Medulla oblongata (tissue), 1 donor: ENCODE data around the gene TMEM150C.
"Not testable (repeated sequence)": the region's sequence is repeated elsewhere in the genome, so short reads cannot be mapped to it uniquely, and the experiment has no call there.

Source experiments
- DNase-seq: peaks from one replicate; pipeline ENCODE4 v3.0.0-alpha.2; 2015; ENCODE audit errors: extremely low spot score

TMEM150C gene

DNA sequence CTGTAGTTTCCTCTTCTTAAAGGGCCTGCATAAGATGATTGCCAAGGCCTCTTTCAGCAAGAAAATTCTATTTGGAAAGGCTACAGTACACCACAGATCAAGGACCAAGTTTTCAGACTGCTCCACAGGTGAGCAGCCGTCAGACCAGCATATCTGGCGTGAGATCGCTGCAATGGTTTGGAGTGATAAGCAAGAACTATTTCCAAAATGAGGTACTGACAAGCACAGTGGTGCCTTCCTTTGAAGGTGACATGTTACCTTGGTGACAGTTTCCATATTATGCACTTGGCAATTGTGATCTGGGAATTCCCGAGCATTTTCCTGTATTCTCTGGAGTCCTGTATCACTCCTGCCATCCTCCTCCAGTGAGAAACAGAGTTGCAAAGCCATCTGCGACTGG lies 7.3 kb upstream of the TMEM150C start:
- no peak for DNase-seq

DNA sequence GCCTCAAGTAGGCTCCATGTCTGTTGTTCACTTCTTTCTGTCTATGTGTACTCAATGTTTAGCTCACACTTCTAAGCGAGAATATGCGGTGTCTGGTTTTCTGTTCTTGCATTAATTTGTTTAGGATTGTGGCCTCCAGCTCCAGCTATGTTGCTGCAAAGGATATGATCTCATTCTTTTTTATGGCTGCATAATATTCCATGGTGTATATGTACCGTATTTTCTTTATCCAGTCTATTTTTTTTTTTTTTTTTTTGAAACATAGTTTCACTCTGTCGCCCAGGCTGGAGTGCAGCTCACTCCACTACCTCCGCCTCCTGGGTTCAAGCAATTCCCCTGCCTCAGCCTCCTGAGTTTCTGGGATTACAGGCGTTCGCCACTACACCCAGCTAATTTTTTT lies 5.7 kb upstream of the TMEM150C start:
- no peak for DNase-seq

DNA sequence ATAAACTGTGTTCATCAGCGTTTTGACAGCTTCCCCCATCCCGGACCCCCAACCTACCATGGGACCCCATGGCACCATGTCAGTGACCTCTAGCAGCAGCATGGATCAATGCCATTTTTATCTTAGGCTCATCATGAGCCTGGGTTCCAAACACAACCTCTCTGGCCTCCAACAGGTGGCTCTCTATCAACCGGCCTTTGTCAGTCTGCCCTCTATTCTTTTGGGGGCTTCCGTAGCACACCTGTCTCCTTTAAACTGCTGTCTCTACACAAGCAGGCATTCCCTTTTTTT lies 721 bp upstream of the TMEM150C start:
- DNase-seq: no peak

DNA sequence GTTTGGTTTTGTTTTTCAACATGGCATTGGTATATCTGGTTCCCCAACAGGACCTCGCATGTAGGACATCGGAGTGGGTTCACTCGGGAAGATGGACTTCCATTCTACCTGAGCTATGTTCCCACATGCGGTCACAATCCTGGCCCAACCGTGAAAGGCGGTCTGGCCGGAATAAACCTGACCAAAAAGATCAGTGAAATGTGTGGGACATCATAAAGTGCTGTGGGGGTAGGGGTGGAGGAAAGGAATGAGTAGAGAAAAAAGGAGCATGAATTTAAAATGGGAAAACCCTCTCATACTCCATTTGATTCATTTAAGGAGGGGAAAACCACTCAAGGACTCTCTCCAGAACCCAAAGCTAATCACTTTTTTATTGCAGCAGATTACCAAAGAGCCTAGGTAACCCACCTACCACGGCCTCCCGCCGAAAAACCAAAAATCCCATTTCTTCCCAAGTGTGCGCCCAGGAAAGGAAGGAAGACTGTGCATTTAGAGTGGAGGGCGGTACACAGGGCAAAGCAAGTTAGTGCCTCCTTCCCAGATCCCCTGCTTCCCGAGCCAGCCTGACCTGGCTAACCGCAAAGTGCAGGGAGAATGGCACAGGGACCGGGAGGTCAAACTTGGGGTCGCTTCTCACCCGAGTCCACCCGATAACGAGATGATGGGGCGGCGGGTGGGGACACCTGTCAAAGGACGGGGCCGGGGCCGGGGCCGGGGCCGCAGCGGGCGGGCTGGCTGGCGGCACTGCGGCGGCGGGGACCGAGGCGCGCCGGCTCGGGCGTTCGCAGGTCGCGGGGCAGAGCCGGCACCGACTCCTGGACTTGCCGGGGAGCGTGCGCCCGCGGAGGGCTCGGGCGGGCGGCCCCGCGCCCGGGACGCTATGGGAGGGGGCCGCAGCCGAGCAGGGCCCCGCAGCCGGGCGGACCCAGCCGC lies 669 bp downstream of the TMEM150C start:
- no peak for DNase-seq

DNA sequence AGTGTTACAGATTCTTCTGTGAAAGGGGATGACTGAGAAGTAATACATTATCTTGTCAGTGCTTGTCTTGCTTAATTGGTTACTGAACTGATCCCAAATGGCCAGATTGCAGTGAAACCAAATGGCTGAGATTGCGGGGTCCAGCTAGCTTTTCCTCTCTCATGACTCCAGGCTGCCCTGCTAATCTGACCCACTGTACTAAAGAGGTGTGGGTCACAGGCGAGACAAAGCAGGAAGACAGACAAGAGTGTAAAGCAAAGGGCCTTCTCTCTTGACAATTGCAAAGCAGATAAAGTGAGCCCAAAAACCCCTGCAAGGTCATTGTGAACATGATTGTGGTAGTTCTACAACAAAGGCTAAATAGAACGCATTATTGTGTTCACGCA lies 2.1 kb downstream of the TMEM150C start:
- no peak for DNase-seq

DNA sequence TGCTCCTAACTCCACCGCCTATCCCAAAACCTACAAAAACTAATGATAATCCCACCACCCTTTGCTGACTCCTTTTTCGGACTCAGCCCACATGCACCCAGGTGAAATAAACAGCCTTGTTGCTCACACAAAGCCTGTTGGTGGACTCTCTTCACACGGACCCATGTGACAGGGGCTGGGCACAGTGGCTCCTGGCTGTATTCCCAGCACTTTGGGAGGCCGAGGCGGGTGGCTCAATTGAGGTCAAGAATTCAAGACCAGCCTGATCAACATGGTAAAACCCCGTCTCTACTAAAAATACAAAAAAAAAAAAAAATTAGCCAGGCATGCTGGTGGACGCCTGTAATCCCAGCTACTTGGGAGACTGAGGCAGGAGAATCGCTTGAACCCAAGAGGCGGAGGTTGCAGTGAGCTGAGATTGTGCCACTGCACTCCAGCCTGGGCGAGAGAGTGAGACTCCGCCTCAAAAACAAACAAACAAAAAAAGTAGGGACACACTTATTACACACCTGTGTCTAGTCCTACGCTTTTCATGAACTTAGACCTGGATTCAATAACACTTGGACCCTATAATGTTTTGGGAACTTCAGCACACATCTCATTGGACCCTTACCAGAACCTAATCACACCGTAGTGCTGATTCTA lies 2.6 kb downstream of the TMEM150C start:
- peak; percentile 54 for DNase-seq

DNA sequence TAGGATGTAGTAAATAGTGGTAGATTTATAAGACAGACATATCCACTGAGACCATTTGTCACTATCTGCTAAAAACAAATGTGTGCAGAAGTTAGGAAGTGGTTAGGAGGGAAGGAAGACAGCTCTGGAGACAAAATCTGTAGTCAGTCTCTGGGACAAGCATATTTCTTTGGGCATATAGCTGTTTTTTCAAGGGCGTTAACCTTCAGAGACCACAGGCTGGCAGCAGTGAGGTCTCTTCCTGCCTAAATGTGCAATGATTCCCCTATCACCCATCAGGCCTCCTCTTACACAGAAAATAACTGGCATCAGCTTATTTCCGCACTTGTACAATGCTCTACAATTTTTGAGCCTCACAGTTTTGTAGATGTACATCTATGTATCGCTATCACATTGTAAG lies 6.5 kb downstream of the TMEM150C start:
- DNase-seq: peak; percentile 15

DNA sequence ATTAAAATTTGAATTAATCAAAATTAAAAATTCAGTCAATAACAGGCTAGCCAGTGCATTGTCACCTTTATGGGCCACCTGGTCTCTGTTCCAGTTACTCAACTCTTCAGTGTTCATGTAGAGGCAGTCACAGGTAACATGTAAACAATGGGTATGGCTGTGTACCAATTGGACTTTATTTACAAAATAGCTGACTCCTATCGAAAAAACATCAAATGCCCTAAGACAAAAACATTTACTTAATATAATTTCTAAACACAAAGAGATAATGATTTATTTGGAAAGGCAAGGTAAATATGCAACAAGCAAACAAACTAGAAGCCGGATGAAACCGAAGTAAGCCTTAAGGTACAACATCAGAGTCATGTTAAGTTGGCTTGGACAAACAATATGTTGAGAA lies 8.8 kb downstream of the TMEM150C start:
- no peak for DNase-seq

DNA sequence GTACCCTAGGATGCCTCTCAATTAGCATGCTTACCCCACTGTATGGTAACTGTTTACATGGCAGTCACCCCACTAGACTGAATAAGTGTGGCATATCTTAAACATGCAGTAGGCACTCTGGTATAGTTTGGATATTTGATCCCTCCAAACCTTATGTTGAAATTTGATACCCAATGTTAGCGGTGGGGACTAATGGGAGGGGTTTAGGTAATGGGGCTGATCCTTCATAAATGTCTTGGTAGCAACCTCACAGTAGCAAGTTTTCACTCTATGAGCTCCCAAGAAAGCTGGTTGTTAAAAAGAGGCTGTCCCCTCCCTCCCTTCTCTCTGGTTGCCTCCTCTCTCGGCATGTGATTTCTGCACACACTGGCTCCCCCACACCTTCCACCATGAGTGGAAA lies 10.1 kb downstream of the TMEM150C start:
- DNase-seq: no peak

DNA sequence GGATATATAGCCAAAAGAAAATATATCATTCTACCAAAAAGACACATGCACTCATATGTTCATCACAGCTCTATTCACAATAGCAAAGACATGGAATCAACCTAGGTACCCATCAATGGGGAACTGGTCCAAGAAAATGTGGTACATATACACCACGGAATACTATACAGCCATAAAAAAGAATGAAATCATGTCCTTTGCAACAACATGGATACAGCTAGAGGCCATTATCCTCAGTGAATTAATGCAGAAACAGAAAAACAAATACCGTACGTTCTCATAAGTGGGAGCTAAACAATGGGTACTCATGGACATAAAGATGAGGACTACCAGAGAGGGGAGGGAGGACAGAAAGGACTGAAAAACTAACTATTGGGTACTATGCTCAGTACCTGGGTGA lies 13.9 kb downstream of the TMEM150C start:
- not testable (repeated sequence) for DNase-seq

DNA sequence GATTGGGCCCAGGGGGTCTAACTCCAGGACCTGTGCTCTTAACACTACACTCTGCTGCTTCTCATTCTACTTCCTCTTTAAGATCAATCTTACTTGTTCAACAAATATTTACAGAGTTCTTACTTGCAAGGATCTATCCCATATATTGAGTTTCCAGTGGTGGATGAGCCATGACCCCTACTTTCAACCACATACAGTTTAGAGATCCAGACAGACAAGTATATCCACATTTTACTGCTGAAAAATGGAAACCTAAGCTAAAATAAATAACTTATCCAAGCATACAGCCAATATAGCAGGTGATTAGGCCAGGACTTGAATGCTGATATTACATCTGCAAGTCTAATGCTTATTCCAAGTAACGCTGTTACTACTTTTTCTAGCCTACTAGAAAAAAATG lies 18.7 kb downstream of the TMEM150C start:
- DNase-seq: no peak

DNA sequence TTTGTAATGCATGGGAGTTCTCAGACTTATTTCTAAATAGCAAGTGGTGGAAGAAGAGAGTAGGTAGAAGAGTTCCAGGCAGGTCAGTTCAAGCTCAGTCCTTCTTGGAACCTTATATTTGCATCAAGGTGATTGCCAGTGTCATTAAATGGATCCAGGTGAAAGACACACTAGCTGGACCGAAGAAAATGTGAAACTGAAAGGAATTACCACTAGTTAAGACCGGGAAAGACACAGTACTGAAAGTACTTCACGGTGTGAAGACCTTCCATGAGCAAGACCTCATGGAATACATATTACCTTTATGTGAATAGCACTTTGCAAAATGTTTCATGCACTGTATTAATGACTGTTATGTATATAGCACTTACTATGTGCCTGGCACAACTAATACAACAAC lies 19.1 kb downstream of the TMEM150C start:
- DNase-seq: no peak

DNA sequence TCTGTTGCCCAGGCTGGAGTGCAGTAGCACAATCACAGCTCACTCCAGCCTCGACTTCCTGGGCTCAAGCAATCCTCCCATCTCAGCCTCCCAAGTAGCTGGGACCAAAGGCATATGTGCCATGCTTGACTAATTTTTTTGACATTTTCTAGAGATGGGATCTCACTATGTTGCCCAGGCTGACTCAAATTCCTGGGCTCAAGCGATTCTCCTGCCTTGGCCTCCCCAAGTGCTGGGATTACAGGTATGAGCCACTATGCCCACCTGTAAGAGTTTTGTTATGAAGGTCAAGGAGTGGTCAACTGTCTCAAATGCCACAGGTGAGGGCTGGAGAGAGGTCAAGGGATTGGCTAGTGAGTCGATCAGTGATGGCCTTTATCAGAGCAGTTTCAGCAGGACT lies 32.5 kb downstream of the TMEM150C start:
- DNase-seq: no peak

DNA sequence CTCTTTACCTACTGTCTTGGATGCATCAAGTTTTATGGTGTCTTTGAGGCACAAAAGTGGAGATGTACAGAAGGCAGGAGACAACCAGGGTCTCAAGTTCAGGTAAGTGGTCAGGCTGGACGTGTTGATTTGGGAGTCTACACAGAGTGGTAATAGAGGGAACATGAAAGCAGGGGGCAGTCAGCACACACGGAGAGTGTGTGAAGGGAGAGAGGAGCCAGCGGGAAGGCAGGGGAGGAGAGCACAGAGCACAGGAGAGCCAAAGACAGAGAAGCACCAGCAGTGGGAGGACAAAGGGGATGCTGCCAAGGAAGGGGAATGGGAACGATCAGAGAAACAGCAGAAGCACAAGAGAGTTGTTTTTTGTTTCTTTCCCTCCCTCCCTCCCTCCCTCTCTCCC lies 32.9 kb downstream of the TMEM150C start:
- no peak for DNase-seq

DNA sequence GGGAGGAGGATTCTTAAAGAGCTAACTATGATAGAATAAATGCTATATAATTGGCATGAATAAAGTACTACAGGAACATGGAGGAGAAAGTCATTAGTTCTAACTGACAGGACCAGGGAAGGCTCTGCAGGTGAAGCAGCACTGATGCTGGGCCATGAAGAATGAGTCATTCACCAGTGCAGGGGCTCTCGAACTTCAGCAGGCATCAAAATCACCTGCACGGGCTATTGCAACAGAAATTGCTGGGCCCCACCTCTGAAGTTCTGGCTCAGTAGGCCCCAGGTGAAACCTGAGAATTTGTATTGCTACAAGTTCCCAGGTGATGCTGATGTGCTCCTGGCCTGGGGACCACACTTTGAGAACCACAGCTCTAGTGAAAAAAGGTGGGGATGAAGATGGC lies 33.7 kb downstream of the TMEM150C start:
- DNase-seq: no peak

DNA sequence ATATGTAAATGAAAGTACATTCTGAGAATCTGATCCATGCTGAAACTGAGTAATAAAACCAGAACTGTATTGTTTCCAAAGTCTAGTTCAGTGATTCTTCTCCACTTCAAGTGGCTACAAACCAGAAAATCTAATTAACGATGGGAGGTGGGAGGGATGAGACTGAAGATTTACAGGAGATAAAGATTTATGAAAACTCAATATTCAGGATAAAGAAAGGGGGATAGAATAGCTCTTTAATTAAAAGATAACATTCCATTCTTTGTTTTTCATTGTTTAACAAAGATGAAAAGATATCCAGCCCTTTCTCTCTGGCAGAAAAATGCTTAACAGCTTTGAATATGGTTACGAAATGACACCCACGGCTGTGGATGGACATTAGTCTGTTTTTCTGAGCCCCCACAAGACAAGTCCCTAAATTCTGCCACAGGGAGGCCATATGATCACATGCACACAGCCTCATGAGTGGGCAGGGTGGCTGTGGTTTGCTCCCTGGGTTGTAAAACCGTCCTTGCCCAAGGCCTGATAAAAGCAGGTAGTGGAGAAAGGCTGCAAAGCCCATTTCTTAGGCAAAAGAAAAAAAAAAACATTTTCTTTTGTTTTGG lies 36.4 kb downstream of the TMEM150C start:
- no peak for DNase-seq

DNA sequence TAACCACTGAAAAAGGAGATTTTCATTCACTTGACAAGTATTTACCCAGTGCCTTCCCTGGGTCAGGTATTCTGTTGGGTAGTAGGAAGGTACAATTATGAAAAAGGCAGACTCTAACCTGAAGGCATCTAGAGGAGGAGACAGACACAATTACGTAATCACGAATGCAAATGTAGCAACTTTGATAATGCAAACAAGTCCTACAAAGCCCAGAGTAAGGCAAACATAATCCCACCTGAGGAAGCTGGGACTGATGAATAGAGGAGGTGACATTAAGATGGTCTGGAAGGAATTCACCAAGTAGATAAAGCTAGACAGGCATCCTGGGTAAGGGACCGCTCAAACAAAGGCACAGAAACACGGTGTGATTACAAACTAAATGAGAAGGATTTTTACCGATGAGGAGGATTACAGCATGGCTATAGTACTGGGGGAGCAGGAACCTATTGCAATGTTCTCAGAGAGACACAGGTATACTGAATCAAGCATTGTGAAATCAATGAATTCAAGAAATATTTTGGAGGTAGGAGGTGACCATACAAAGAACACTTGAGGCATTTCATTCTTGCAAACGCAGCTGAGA lies 37.1 kb downstream of the TMEM150C start:
- no peak for DNase-seq

DNA sequence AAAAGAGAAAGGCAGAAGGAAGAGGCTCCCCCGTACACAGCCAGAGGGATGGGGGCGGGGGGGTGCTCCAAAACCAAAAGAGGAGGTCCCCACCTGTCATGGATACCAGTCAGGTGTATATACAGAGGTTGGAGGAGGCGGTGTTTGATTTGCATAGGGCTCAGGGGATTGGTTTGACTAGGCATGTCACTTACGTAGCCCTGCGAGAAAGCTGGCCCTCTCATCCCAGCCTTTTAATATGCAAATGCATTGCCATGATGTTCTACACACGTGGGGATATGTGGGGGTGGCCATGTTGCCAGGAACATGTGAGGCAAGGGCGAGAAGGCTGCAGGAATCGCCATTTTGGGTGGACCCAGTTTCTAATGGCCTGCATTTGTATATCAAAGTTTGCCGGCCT lies 38.6 kb downstream of the TMEM150C start:
- no peak for DNase-seq

DNA sequence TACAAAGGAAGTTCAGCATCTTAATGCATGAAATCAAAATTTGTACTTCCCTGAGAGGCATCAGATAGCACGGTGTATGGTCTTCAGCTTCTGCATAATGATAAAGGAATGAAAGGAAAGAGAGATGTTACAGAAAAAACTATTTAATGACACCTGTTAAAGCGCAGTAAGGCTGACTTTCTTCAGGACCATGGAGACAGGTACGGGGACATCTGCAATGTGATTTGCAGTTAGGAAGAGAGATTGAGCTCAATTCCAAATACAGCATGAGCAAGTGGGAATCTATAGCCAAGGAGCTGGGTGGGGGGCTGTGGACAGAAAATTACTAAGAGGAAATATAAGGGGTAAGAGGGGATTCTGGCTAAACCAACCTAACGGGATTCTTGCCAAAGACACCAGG lies 39.3 kb downstream of the TMEM150C start:
- DNase-seq: no peak

DNA sequence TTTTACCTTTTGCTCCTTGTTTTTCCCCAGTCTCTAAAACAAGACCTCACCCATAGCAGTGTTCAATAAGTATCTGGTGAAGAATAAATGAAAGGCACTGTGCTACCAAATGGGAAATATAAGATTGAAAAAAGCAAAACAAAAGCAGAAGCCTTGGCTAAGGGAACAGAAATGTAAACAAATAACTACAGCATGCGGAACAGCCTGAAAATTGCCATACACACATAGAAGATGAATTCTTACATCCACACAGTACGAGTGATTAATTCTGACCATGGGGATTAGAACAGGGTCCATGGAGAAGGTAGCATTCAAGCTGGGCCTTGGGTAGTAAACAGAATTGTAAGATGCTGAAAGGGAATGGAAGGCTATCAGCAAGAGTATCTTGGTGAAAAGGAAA lies 40.5 kb downstream of the TMEM150C start:
- DNase-seq: no peak

DNA sequence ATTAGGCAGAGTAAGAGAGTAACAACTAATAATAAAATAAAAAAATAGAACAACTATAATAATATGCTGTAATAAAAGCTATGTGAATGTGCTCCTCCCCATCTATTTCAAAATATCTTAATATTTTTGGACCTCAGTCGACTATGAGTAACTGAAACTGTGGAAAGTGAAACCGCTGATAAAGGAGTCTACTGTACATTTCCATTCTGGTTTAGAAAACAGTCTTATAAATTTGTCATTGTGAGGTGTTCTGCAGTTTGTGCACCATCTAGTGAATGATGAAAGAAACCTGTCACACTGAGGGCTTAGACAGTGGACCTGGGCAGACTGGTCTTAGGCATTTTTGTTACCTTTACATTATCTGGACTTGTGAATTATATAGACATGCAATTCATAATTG lies 42.0 kb downstream of the TMEM150C start:
- DNase-seq: no peak

DNA sequence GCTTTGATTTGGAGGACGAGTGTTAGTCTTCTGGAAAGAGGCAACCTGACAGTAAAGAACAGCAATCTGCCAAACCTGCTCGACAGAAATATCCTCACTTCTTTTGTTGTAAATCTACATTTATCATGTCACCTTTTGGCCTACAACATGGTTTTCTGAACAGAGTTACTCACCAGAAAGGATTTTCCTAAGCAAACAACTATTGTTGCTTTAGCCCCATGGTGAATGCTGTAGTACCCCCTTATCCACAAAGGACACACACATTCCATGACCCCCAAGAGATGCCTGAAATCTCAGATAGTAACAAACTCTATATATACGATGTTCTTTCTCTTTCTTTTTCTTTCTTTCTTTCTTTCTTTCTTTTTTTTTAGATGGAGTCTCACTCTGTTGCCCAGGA lies 42.7 kb downstream of the TMEM150C start:
- no peak for DNase-seq

DNA sequence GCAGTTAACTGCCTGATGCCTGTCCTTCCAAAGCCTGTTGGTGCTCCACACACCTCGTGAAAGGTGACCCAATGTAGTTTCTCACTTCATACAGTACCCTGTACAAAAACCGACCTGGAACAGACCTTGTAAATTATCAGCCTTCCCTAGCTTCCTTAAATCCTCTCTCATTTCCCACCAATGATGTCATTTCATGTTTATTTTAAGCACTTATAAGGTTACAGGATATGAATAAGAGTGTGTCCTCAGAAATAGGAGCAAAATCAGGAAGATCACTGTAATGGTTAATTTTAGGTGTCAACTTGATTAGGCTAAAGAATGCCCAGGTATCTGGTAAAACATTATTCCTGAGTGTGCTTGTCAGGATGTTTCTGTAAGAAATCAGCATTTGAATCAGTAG lies 44.7 kb downstream of the TMEM150C start:
- no peak for DNase-seq
